GM23338 (cell line): ENCODE results near the gene SIGLEC12. TPM values are rescaled to one million over a fixed set of nuclear protein-coding genes. Genes with fewer than 3 reads are reported as not detected.

Source experiments
- ATAC-seq: fragments of 200-7000 bp; cut with Tn5 transposase; 3 replicates; pipeline ENCODE4 v1.9.1; 2020
- DNase-seq: peaks from one replicate; pipeline ENCODE4 v3.0.0-alpha.2; 2015; ENCODE audit warnings: low spot score
- H2AFZ ChIP-seq: fragments of 200-600 bp; sonication (generic); 2 replicates; pipeline ENCODE4 v1.8.0; 2016; ENCODE audit warnings: antibody characterized with exemption, mild to moderate bottlenecking, moderate library complexity
- H3F3A ChIP-seq: fragments of 200-600 bp; sonication (generic); replicated peaks from 2 replicates; pipeline ENCODE4 v1.8.0; 2017; ENCODE audit warnings: antibody characterized with exemption, mixed run types, low read depth
- H3K27ac ChIP-seq: fragments of 200-600 bp; sonication (generic); 2 replicates; pipeline ENCODE4 v1.6.1; 2016; ENCODE audit warnings: low read depth
- H3K27me3 ChIP-seq: fragments of 200-600 bp; sonication (generic); 2 replicates; pipeline ENCODE4 v1.8.0; 2016; ENCODE audit warnings: mild to moderate bottlenecking, mixed run types, moderate library complexity; ENCODE audit not compliant: insufficient read depth
- H3K36me3 ChIP-seq: fragments of 200-600 bp; sonication (generic); 2 replicates; pipeline ENCODE4 v1.8.0; 2016; ENCODE audit warnings: mild to moderate bottlenecking; ENCODE audit not compliant: insufficient read depth
- H3K4me1 ChIP-seq: fragments of 200-600 bp; sonication (generic); 2 replicates; pipeline ENCODE4 v1.8.0; 2016; ENCODE audit warnings: mild to moderate bottlenecking, moderate library complexity; ENCODE audit not compliant: insufficient read depth
- H3K4me2 ChIP-seq: fragments of 200-600 bp; sonication (generic); 2 replicates; pipeline ENCODE4 v1.7.1; 2017; ENCODE audit warnings: mixed run types
- H3K4me3 ChIP-seq: fragments of 200-600 bp; sonication (generic); 2 replicates; pipeline ENCODE4 v1.6.1; 2016; ENCODE audit warnings: mixed run types
- H3K79me2 ChIP-seq: fragments of 200-600 bp; sonication (generic); replicated peaks from 2 replicates; pipeline ENCODE4 v1.8.0; 2017; ENCODE audit warnings: mild to moderate bottlenecking; ENCODE audit not compliant: insufficient read depth
- H3K9me2 ChIP-seq: fragments of 200-600 bp; sonication (generic); 2 replicates; pipeline ENCODE4 v1.8.0; 2017; ENCODE audit not compliant: insufficient read depth
- H4K20me1 ChIP-seq: fragments of 200-600 bp; sonication (generic); replicated peaks from 2 replicates; pipeline ENCODE4 v1.8.0; 2017; ENCODE audit warnings: mild to moderate bottlenecking; ENCODE audit not compliant: insufficient read depth
- H3K27ac Mint-ChIP-seq: 2 replicates; pipeline ENCODE4 v1.8.0; 2020; ENCODE audit warnings: inconsistent platforms, mild to moderate bottlenecking, moderate library complexity, mixed read lengths
- H3K27me3 Mint-ChIP-seq: 3 replicates; pipeline ENCODE4 v1.8.0; 2022; ENCODE audit warnings: low read depth, mild to moderate bottlenecking, moderate library complexity, mixed read lengths, inconsistent platforms; ENCODE audit not compliant: insufficient read depth, poor library complexity
- H3K36me3 Mint-ChIP-seq: 3 replicates; pipeline ENCODE4 v1.8.0; 2021; ENCODE audit warnings: low read depth, mild to moderate bottlenecking, inconsistent platforms, moderate library complexity, mixed read lengths
- H3K4me1 Mint-ChIP-seq: 3 replicates; pipeline ENCODE4 v1.8.0; 2020; ENCODE audit warnings: mild to moderate bottlenecking, inconsistent platforms, mixed read lengths
- H3K4me3 Mint-ChIP-seq: 3 replicates; pipeline ENCODE4 v1.8.0; 2021; ENCODE audit warnings: moderate library complexity, mild to moderate bottlenecking, inconsistent platforms, mixed read lengths
- H3K9me3 Mint-ChIP-seq: 3 replicates; pipeline ENCODE4 v1.8.0; 2020; ENCODE audit warnings: moderate library complexity, mild to moderate bottlenecking, inconsistent platforms, mixed read lengths
- CREB1 ChIP-seq: fragments of 250-450 bp; sonication (Bioruptor Pico); IDR thresholded peaks from 2 replicates; pipeline ENCODE4 v1.5.0; 2020; ENCODE audit warnings: low read depth, mild to moderate bottlenecking, moderate library complexity
- CTCF ChIP-seq, 2 experiments: fragments of 200-600 bp in 1 of 2; sonication (generic) in 1 of 2; conservative IDR thresholded peaks; 2 replicates each; pipeline versions ENCODE4 v1.5.1 to v1.6.1; 2016 to 2017; ENCODE audit warnings: antibody characterized with exemption in 2 of 2, low read depth in 2 of 2, mild to moderate bottlenecking in 2 of 2, moderate library complexity in 1 of 2
- EZH2 ChIP-seq: fragments of 200-600 bp; sonication (generic); IDR thresholded peaks from one replicate; pipeline ENCODE4 v1.8.0; 2017; ENCODE audit warnings: antibody characterized with exemption, mild to moderate bottlenecking, low read depth; ENCODE audit not compliant: unreplicated experiment
- EZH2phosphoT487 ChIP-seq: fragments of 200-600 bp; sonication (generic); IDR thresholded peaks from one replicate; pipeline ENCODE4 v1.8.1; 2018; ENCODE audit warnings: antibody characterized with exemption; ENCODE audit not compliant: unreplicated experiment
- JUNB ChIP-seq: IDR thresholded peaks from one replicate; pipeline ENCODE4 v1.6.1; 2016; ENCODE audit warnings: antibody characterized with exemption; ENCODE audit not compliant: unreplicated experiment
- NANOG ChIP-seq: IDR thresholded peaks from 2 replicates; pipeline ENCODE4 v1.6.1; 2016; ENCODE audit warnings: antibody characterized with exemption, borderline replicate concordance
- POLR2AphosphoS5 ChIP-seq: IDR thresholded peaks from 2 replicates; pipeline ENCODE4 v1.6.1; 2016; ENCODE audit warnings: antibody characterized with exemption, low read depth
- REST ChIP-seq: IDR thresholded peaks from one replicate; pipeline ENCODE4 v1.6.1; 2018; ENCODE audit warnings: antibody characterized with exemption; ENCODE audit not compliant: unreplicated experiment
- STAT1 ChIP-seq: IDR thresholded peaks from one replicate; pipeline ENCODE4 v1.6.1; 2016; ENCODE audit warnings: antibody characterized with exemption; ENCODE audit not compliant: unreplicated experiment
- ZNF114 ChIP-seq: fragments of 250-450 bp; sonication (Bioruptor Pico); IDR thresholded peaks from 2 replicates; pipeline ENCODE4 v1.5.0; 2020; ENCODE audit warnings: mild to moderate bottlenecking, moderate library complexity
- ZNF331 ChIP-seq: fragments of 250-450 bp; sonication (Bioruptor Pico); IDR thresholded peaks from 2 replicates; pipeline ENCODE4 v1.5.0; 2020; ENCODE audit warnings: low read depth, mild to moderate bottlenecking, moderate library complexity
- polyA plus RNA-seq: library from polyadenylated mRNA; unstranded; fragments of >200 nt; fragmentation: Nextera tagmentation; extraction: Ambion mirVana; gene quantifications from 2 replicates; pipeline ENCODE4 v1.2.1, GENCODE V29; 2016
- total RNA-seq: library from RNA; depleted of rRNA; stranded (reverse); fragments of >200 nt; shearing (Covaris generic); gene quantifications from 2 replicates; pipeline ENCODE4 v1.2.3, GENCODE V29; 2014

The SIGLEC12 gene
- total and polyA plus RNA-seq, 2 experiments from 2014 or later = not detected

- peaks cover 14% of the 10 kb centered on the region for H3K27me3 Mint-ChIP-seq
- H3K4me1 ChIP-seq = no peaks in the 10 kb centered on the region
- no peak for DNase-seq
- no peaks in the 10 kb centered on the region for H4K20me1 ChIP-seq
- H3K4me3 Mint-ChIP-seq = no peak overlapping the region
- no peak for TF ChIP-seq EZH2
- no peak for TF ChIP-seq STAT1
- no peak for TF ChIP-seq NANOG
- TF ChIP-seq JUNB = no peak
- TF ChIP-seq EZH2phosphoT487 = no peak
- no peak for TF ChIP-seq POLR2AphosphoS5
- TF ChIP-seq REST = no peak
- H3K79me2 ChIP-seq = no peaks in the 10 kb centered on the region
- no peak overlapping the region for H2AFZ ChIP-seq
- H3K27ac ChIP-seq = no peak overlapping the region
- peaks cover 32% of the 10 kb centered on the region for H3K36me3 Mint-ChIP-seq
- no peak overlapping the region for H3K4me2 ChIP-seq
- no peaks in the 10 kb centered on the region for H3K4me1 Mint-ChIP-seq
- no peak overlapping the region for H3K4me3 ChIP-seq
- H3K36me3 ChIP-seq = no peaks in the 10 kb centered on the region
- no peaks in the 10 kb centered on the region for H3K27me3 ChIP-seq
- ATAC-seq = no peak
- peaks cover 5% of the 10 kb centered on the region; the same call in 1 of the 2 replicates for H3K9me2 ChIP-seq
- no peaks in the 10 kb centered on the region for H3F3A ChIP-seq
- H3K27ac Mint-ChIP-seq = no peak overlapping the region
- H3K9me3 Mint-ChIP-seq = peaks cover 91% of the 10 kb centered on the region
Observed at GRCh38 chr19:51479531-51480331, 21.9 kb downstream of the SIGLEC12 start.

GRCh38 chr19:51478381-51479234 is 23.0 kb downstream of the SIGLEC12 start, which contains the start of gene CEACAM18:
CEACAM18 (plus strand) TSS chr19:51478539.
- Mint-ChIP-seq H3K9me3 (peaks cover 86% of the 10 kb centered on the region), H3K27ac (no peak within 1 kb of the TSS), H3K36me3 (peaks cover 28% of the 10 kb centered on the region), H3K4me3 (no peak within 1 kb of the TSS), H3K27me3 (peaks cover 17% of the 10 kb centered on the region), H3K4me1 (no peaks in the 10 kb centered on the region)
- Histone ChIP-seq H2AFZ (no peak within 1 kb of the TSS), H3K9me2 (peaks cover 5% of the 10 kb centered on the region; the same call in 1 of the 2 replicates), H3K27me3 (no peaks in the 10 kb centered on the region), H3K36me3 (no peaks in the 10 kb centered on the region), H3K79me2 (no peaks in the 10 kb centered on the region), H3K4me1 (no peaks in the 10 kb centered on the region), H3F3A (no peaks in the 10 kb centered on the region), H4K20me1 (no peaks in the 10 kb centered on the region), H3K4me3 (no peak within 1 kb of the TSS), H3K4me2 (no peak within 1 kb of the TSS), H3K27ac (no peak within 1 kb of the TSS)
- TF ChIP-seq ZNF114 (CRISPR knock-in tag) (no peak), EZH2phosphoT487 (no peak), EZH2 (no peak), STAT1 (no peak), NANOG (no peak), CTCF (conservative IDR thresholded peaks at IDR 0.05; ENCODE audit: low read depth in 2 of 2) (no peak), ZNF331 (no peak), JUNB (no peak), CREB1 (CRISPR knock-in tag) (no peak)
- DNase-seq (no peak), ATAC-seq (no peak)
